Coronary artery (tissue), 2 donors: ENCODE measurements around the gene MIB2.
"Not testable (repeated sequence)": the region's sequence is repeated elsewhere in the genome, so short reads cannot be mapped to it uniquely, and the experiment has no call there.

ENCODE experiments used
- DNase-seq: peaks from one replicate; pipeline ENCODE4 v3.0.0-alpha.2; 2017; ENCODE audit warnings: low spot score
- H3K27ac ChIP-seq, 2 donors: fragments of 200-600 bp; sonication (generic); one replicate each; pipeline ENCODE4 v1.5.1; 2016 to 2019
- H3K4me3 ChIP-seq: fragments of 200-600 bp; sonication (generic); 2 replicates; pipeline ENCODE4 v1.5.1; 2016; ENCODE audit warnings: mild to moderate bottlenecking, moderate library complexity
- CTCF ChIP-seq: fragments of 200-600 bp; sonication (generic); IDR thresholded peaks from one replicate; pipeline ENCODE4 v1.5.1; 2019; ENCODE audit warnings: antibody characterized with exemption

Gene MIB2

GRCh38 chr1:1639368-1639767 is 24.1 kb downstream of the MIB2 start:
- H3K27ac ChIP-seq, DNase-seq, H3K4me3 ChIP-seq: not testable (repeated sequence)

DNA sequence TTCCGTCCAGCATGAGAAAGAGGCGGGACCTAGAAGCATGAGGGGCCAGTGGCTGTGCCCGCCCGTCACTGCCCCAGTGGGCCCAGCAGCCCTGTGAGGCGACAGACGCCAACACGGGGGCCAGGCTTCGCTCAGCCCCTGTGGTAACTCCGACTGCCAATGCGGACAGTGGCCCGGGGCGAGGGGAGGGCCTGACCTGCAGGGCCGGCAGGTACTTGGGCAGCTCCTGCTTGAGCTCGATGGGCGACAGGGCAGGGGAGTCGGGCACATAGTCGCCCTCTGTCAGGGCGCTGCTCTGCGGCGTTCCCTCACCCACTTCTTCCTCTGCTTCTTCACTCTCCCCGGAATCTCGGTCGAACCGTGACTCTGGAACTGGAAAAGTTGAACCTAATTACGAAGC is 24.8 kb downstream of the MIB2 start:
- not testable (repeated sequence) for H3K4me3 ChIP-seq, DNase-seq, H3K27ac ChIP-seq

DNA sequence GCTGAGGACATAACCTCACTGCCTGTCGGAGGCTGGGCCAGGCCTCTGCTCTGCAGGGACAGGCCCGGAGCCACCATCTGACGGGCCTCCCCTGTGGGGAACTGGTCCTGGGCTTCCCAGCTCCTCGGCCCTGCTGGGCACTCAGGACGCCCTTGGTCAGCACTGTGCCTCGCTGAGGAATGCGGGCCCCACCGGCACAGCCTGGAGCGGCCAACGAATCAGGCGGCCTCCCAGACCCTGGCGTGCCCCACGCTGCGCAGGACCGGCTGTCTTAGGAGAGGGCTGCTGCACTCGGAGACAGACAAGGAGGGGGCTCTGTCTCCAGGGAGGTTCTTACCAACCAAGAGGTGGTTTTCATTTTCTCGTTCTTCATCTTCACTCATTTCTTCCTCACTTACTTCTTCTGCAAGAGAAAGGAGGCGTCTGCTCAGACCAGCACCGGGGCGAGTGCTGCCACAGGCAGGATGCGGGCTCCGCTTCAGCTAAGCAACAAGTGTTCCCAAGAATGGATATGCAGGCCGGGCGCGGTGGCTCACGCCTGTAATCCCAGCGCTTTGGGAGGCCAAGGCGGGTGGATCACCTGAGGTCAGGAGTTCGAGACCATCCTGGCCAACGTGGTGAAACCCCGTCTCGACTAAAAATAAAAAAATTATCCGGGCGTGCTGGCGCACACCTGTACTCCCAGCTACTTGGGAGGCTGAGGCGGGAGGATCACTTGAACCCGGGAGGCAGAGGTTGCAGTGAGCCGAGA is 25.6 kb downstream of the MIB2 start:
- not testable (repeated sequence) for H3K27ac ChIP-seq, H3K4me3 ChIP-seq, DNase-seq

DNA sequence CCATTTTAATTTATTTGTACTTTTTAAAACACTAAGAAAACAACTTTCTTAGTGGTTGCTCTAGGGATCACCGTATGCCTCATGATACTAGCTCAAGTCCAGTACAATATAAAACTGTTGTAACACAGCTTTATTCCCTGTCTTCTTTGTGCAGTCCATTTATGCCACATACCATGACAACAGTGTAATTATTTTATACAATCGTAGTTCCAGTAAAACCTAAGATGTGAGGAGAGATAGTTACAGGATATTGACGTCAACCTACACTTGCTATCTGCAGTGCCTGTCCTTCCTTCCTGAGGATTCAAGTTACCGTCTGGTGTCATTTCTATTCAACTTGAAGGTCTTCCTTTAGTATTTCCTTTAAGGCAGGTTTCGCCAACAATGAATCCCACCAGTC is 31.0 kb downstream of the MIB2 start:
- H3K4me3 ChIP-seq, H3K27ac ChIP-seq, DNase-seq: not testable (repeated sequence)

- H3K4me3 ChIP-seq, H3K27ac ChIP-seq, DNase-seq: not testable (repeated sequence)
Observed at GRCh38 chr1:1647567-1648241, 32.4 kb downstream of the MIB2 start.

DNA sequence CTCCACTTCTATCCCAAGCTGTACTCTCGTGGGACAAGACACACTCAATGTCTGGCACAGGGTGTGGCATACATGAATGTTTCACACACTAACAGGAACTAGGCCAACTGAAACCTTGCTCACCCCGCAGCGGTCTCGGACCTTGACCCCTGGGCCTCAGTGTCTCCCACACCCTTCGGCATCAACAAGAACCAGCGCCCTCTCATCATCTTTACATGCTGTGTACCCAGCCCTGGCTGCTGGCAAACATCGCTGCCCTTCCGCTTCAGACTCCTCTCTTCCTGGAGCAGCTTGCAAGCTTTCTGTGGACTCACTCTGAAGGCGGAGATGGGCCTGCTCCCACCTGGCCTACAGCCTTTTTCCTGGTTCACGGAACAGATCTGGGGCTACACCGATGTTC is 33.0 kb downstream of the MIB2 start:
- not testable (repeated sequence) for H3K27ac ChIP-seq, H3K4me3 ChIP-seq, DNase-seq

DNA sequence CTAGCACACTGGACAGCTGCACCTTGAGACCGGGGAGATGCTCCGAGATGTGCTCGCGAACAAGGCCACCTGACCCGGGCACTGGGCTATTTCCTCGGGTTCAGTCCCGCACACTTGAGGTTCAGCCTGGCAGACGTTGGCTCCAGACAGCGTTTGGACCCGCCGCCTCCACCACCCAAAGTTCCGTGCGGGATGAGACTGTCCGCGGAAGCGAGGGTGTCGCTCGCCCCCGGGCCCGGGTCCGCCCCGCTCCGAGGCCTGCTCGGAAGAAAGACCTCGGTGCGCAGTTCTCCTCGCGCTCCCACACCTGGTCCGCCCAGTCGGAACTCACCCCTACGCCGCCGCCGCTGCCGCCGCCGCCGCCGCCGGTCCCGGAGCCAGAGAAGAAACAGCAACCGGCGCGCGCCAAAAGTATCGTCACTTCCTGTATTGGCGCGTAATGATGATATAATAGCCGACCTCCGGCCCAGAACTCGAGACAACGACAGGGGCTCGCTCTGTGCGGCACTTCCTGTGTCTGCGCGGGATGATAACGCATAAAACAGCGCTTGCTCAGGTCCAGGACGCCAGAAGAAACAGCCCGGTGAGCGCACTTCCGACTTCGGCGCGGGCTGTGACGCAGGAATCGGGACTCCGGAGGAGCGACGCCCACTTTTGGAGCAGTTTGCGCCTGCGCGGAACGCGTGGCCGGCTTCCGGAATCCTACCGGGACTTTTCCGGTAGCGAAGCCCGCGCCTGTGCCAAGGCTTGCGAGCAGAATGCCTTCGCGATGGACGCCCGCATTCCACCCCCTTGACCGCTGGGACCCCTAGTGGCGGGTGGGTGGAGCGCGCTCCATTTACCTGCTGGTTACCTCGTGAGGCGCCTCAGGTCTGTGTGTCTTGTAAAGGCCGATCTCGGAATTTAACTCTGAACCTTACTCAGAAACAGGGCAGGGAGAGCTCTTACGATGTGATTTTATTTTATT is 43.6 kb downstream of the MIB2 start, which contains the start of gene CDK11B:
Gene CDK11B, minus strand, starts transcription at position 422 of the 967 bp plus-strand sequence. CDS start 1,519 bp downstream, outside the sequence.
- peak; percentile 95 for DNase-seq
- Histone ChIP-seq H3K27ac (peak within 1 kb of the TSS; percentile 88 to 99), H3K4me3 (peak within 1 kb of the TSS; percentile 75)

DNA sequence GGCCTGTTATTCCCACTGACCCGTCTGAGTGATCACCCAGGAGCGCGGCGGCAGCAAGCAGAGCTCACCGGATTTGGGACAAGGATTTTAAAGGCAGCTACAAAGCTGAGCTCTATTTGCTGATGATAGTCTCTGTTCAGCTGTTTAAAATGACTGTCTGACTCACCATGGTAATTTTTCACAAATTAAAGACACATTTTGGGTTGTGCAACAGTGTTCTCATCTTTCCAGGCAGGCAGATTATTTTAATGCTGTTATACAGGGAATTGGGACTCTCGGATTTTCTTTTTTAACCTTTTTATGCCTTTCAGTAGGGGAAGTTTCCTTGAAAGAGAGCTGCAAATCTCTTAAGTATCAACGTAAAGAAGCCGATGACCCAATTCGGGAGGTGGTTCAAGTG is 47.1 kb downstream of the MIB2 start:
- H3K4me3 ChIP-seq, DNase-seq: not testable (repeated sequence)
- peak overlapping the region in 1 of 2 donors; percentile 10 for H3K27ac ChIP-seq

GRCh38 chr1:1662830-1663560 is 47.7 kb downstream of the MIB2 start:
- H3K27ac ChIP-seq: peak overlapping the region in 1 of 2 donors; percentile 10

GRCh38 chr1:1664318-1664717 is 49.0 kb downstream of the MIB2 start:
- H3K4me3 ChIP-seq, DNase-seq, H3K27ac ChIP-seq: not testable (repeated sequence)

More at GRCh38 chr1:1662830-1663560, 47.7 kb downstream of the MIB2 start:
- not testable (repeated sequence) for H3K4me3 ChIP-seq, DNase-seq

DNA sequence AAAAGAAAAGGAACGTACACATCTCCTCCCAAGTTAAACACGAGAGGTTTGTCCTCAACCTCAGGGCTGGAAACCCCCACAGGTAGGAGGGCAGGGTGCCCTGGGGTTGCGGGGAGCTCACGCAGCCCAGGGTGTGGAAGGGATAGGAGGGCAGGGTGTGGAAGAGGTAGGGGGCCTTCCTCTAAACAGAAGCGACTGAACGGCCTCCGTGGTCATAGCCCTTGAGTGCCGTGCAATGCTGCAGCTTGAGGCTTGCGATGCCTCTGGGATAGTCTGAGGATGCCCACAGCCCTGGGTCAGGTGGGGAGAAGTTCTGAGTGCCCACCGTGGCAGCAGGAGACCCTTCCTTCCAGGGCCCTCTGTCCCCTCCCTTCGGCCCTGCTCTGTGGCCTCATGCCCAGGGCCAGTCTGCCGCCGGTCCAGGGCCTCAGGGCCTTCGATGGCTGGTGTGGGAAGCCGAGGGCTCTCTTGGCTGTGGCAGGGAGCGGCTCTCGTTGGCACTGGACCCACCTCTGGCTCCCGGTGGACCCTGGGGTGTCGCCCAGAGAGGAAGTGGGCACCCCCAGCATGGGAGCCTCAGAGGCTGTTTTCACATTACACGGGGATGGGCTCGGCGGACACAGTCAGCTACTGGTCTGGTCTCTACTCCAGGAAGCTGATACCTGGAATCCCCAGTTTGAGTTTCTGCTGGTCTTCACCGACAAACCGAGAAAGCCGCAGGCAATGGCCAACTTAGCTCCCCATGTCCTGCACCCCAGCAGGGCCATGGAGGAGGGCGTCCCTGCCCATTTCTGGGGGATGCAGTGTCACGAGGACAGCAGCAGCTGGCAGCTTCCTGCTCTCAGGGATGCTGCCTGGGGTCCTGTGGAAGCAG is 49.9 kb downstream of the MIB2 start:
- Histone ChIP-seq H3K4me3 (no peak overlapping the region), H3K27ac (no peak overlapping the region)
- no peak for TF ChIP-seq CTCF
- no peak for DNase-seq
